Fibroblast of lung (primary cell): ENCODE measurements around the gene BCL7A. TPM values are rescaled to one million over a fixed set of nuclear protein-coding genes. Genes with fewer than 3 reads are reported as not detected.

Source experiments
- DNase-seq, 2 donors: peaks; one replicate each; pipeline versions ENCODE4 v3.0.0 to v3.0.0-alpha.2; 2010; ENCODE audit warnings: low read depth in 2 of 2
- H2AFZ ChIP-seq: 2 replicates; pipeline ENCODE4 v1.5.1; 2012; ENCODE audit warnings: low read length, control low read depth, inconsistent platforms
- H3K27ac ChIP-seq: 2 replicates; pipeline ENCODE4 v1.5.1; 2011; ENCODE audit warnings: low read length, control low read depth; ENCODE audit not compliant: insufficient read depth
- H3K27me3 ChIP-seq: 2 replicates; pipeline ENCODE4 v1.5.1; 2011; ENCODE audit warnings: mild to moderate bottlenecking, low read length; ENCODE audit not compliant: control insufficient read depth, insufficient read depth
- H3K36me3 ChIP-seq: 2 replicates; pipeline ENCODE4 v1.5.1; 2011; ENCODE audit warnings: low read length; ENCODE audit not compliant: control insufficient read depth, insufficient read depth
- H3K4me1 ChIP-seq: 2 replicates; pipeline ENCODE4 v1.5.1; 2011; ENCODE audit warnings: low read length; ENCODE audit not compliant: control insufficient read depth, insufficient read depth; ENCODE audit errors: extremely low read depth
- H3K4me2 ChIP-seq: 2 replicates; pipeline ENCODE4 v1.5.1; 2011; ENCODE audit warnings: low read length, control low read depth; ENCODE audit not compliant: insufficient read depth; ENCODE audit errors: extremely low read depth
- H3K4me3 ChIP-seq, 4 experiments: fragments of 200-600 bp in 1 of 4; sonication (generic) in 1 of 4; replicated peaks in 1 of 4; 2 replicates each; pipeline ENCODE4 v1.5.1; 2011 to 2016; ENCODE audit warnings: low read length in 4 of 4, low read depth in 3 of 4, mild to moderate bottlenecking in 3 of 4, control low read depth in 2 of 4, inconsistent platforms in 1 of 4, mixed read lengths in 1 of 4; ENCODE audit not compliant: insufficient read depth in 1 of 4; ENCODE audit errors: control extremely low read depth in 1 of 4
- H3K79me2 ChIP-seq: 2 replicates; pipeline ENCODE4 v1.5.1; 2012; ENCODE audit warnings: mild to moderate bottlenecking, low read length, inconsistent platforms; ENCODE audit not compliant: control insufficient read depth, insufficient read depth
- H3K9ac ChIP-seq: 2 replicates; pipeline ENCODE4 v1.5.1; 2011; ENCODE audit warnings: mild to moderate bottlenecking, low read length, control low read depth; ENCODE audit not compliant: insufficient read depth
- H3K9me3 ChIP-seq: 2 replicates; pipeline ENCODE4 v1.5.1; 2012; ENCODE audit warnings: low read depth, low read length; ENCODE audit not compliant: control insufficient read depth, insufficient read depth
- H4K20me1 ChIP-seq: 2 replicates; pipeline ENCODE4 v1.5.1; 2011; ENCODE audit warnings: low read length; ENCODE audit not compliant: control insufficient read depth, insufficient read depth; ENCODE audit errors: extremely low read depth
- EZH2 ChIP-seq: IDR thresholded peaks from 2 replicates; pipeline ENCODE4 v1.5.1; 2012; ENCODE audit warnings: low read length, control low read depth, mild to moderate bottlenecking; ENCODE audit errors: missing control alignments
- polyA plus RNA-seq, 2 donors: library from polyadenylated mRNA; depleted of rRNA in 1 of 2; stranded (reverse) in 1 of 2; unstranded in 1 of 2; fragments of >200 nt; gene quantifications; 2 replicates each; pipeline ENCODE4 v1.2.1, GENCODE V29; 2011 to 2012; ENCODE audit warnings: missing spikeins in 1 of 2
- total RNA-seq: library from RNA; depleted of rRNA; stranded (reverse); fragments of >200 nt; gene quantifications from 2 replicates; pipeline ENCODE4 v1.2.1, GENCODE V29; 2014
- TF ChIP-seq, protein P1 (sequence below), 2 donors: IDR thresholded peaks in 1 of 2; conservative IDR thresholded peaks in 1 of 2; 1 replicate in 1 of 2; 2 replicates in 1 of 2; pipeline ENCODE4 v1.5.1; 2011 to 2012; ENCODE audit warnings: low read length in 2 of 2, control low read depth in 1 of 2, inconsistent platforms in 1 of 2, low read depth in 1 of 2, mild to moderate bottlenecking in 1 of 2

BCL7A gene
- total and polyA plus RNA-seq, 2 donors (not counting 1 experiment from before 2014, with no cell fraction given): 3.8 to 7.4 TPM

DNA sequence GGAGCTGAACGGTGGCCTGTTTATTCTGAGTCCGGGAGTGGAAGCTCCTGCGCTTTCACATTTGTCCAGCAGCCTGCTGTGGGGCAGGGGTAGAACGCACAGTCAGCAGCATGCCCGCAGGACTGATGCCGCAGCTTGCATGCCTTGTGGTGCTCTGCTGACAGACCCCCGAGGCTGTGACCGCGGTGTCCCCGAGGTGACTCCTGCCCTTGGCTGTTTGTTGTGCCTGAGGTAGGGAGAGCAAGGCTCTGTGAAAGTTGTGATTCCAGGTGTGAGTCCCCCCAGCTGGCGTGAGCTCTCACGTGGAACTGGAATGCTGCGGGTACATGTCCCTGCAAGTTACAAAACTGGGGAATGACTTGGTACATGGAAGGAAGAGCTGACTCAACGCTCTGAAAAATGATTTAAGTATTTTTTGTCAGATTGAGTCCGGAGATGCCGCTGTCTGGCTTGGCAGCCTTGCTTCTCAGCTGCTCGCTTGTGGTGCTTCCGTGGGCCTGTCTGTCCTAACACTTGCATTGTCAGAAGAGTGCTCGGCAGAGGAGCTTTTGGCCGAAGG lies 75.0 kb downstream of the BCL7A start:
- H3K36me3 ChIP-seq: no peaks in the 10 kb centered on the region

DNA sequence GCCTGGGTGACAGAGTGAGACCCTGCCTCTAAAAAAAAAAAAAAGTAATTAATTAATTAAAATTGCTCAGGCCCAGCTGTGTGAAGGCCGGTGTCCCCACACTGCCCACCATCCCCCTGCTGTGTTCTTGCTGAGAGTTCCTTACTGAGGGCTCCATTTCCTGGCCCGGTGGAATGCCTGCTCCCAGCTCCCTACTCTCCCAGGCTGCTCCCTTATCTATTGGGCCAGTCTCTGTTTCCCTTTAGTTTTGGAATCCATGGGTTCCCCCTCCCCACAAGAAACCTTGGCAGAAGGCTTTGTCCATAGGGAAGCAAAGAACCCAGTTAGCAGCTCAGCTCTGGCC lies 75.9 kb downstream of the BCL7A start:
- H2AFZ ChIP-seq: no peak overlapping the region
- no peaks in the 10 kb centered on the region for H3K27me3 ChIP-seq
- H3K9me3 ChIP-seq: no peaks in the 10 kb centered on the region
- peaks cover 49% of the 10 kb centered on the region for H3K79me2 ChIP-seq
- DNase-seq: no peak
- no peak overlapping the region for H3K9ac ChIP-seq
- H3K4me2 ChIP-seq: peak overlapping the region; percentile 74
- peak overlapping the region; percentile 68 for H3K27ac ChIP-seq
- no peak for TF ChIP-seq EZH2
- TF ChIP-seq, protein P1, sequence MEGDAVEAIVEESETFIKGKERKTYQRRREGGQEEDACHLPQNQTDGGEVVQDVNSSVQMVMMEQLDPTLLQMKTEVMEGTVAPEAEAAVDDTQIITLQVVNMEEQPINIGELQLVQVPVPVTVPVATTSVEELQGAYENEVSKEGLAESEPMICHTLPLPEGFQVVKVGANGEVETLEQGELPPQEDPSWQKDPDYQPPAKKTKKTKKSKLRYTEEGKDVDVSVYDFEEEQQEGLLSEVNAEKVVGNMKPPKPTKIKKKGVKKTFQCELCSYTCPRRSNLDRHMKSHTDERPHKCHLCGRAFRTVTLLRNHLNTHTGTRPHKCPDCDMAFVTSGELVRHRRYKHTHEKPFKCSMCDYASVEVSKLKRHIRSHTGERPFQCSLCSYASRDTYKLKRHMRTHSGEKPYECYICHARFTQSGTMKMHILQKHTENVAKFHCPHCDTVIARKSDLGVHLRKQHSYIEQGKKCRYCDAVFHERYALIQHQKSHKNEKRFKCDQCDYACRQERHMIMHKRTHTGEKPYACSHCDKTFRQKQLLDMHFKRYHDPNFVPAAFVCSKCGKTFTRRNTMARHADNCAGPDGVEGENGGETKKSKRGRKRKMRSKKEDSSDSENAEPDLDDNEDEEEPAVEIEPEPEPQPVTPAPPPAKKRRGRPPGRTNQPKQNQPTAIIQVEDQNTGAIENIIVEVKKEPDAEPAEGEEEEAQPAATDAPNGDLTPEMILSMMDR (conservative IDR thresholded peaks at IDR 0.05 in 1 of 2, IDR thresholded peaks at IDR 0.05 in 1 of 2; ENCODE audit: low read depth in 1 of 2, low read length in 2 of 2): no peak
- no peaks in the 10 kb centered on the region for H4K20me1 ChIP-seq
- H3K4me3 ChIP-seq: no peak overlapping the region
- H3K4me1 ChIP-seq: peaks cover 17% of the 10 kb centered on the region
- no peaks in the 10 kb centered on the region for H3K36me3 ChIP-seq

More for the DNA sequence above, 75.0 kb downstream of the BCL7A start:
- Histone ChIP-seq H3K79me2 (peaks cover 55% of the 10 kb centered on the region), H3K9ac (no peak overlapping the region), H3K4me3 (no peak overlapping the region), H4K20me1 (no peaks in the 10 kb centered on the region), H3K9me3 (no peaks in the 10 kb centered on the region), H3K27ac (peak overlapping the region; percentile 52), H2AFZ (no peak overlapping the region), H3K27me3 (no peaks in the 10 kb centered on the region), H3K4me1 (peaks cover 18% of the 10 kb centered on the region), H3K4me2 (peak overlapping the region; percentile 40)
- DNase-seq: peak; percentile 78 to 82
- TF ChIP-seq EZH2: no peak

DNA sequence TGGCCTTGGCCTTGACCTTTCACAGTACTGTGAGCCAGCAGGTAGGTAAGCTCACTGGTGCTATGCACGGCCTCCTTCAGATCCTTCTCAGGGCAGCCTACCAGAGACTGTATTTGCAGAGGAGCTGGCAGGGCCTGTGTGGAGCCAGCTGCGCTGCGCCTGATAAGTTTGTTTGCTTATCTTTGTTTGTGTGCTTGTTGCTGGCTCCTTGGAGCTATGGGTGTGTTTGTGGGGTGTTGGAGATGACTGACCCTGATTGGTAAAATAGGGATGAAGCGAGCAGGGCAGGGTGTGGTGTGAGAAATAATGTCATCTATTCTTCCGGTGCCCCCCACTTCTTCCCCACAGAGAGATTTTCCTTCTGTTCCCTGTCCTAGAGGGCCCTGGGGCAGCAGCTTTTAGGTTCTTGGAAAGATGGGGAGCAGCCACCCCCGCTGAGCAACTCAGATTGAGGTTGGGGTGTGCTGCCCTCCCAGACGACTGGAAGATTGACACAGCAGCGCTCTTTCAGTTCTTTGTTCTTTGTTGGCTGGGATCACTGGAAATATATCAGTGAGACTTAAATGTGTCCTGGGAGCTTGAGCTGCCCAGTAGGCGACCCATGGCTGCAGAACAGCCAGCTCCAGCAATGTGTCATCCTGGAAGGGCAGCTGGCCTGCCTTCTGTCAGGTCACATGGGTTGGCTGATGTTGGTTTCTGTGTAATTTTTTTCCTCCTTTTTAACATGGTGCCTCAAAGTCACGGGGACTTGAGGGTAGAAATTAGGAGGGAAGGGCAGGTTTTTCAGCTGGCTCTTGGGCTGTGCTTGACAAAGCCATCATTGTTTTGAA lies 76.5 kb downstream of the BCL7A start:
- DNase-seq: peak; percentile 76
- Histone ChIP-seq H3K9ac (no peak overlapping the region), H4K20me1 (no peaks in the 10 kb centered on the region), H3K36me3 (no peaks in the 10 kb centered on the region), H3K79me2 (peaks cover 43% of the 10 kb centered on the region), H3K27ac (peak overlapping the region; percentile 68), H3K9me3 (no peaks in the 10 kb centered on the region), H3K4me1 (peaks cover 17% of the 10 kb centered on the region), H3K4me3 (no peak overlapping the region), H2AFZ (no peak overlapping the region), H3K4me2 (peak overlapping the region; percentile 74), H3K27me3 (no peaks in the 10 kb centered on the region)
- TF ChIP-seq EZH2: no peak
- TF ChIP-seq, protein P1 (conservative IDR thresholded peaks at IDR 0.05 in 1 of 2, IDR thresholded peaks at IDR 0.05 in 1 of 2; ENCODE audit: low read depth in 1 of 2, low read length in 2 of 2): no peak
